ENCODE measurements around the gene HPS4.

DNA sequence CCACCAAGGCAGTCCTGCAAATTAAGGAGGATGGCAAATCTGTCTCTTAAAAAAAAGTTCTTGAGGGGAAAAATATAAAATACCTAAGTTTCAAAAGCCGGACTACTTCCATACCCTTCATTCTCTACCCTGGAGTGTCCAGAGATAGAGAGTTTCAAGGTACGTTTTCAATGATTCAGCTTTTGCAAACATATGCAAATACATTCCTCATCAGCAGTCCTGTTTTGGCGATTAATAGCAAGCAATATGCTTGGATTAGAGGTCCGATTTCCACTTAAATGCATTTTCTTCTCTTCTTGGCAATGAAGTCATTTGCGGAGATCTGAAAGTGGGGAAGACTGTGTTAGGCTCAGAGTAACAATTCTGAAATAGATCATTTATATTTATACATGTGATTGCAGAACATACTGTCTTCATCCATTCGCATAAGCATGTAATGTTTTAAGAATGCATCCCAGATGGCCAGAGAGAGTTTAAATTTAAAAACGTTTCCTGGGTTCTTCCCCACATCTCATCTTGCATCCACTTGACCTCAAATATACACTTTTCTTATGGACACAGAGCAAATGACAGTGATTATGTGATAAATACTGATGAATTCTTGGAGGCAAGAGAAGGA, 42.5 kb upstream of the HPS4 start:
- no peak for TF ChIP-seq CTCF (conservative IDR thresholded peaks at IDR 0.05; ENCODE audit: low read length)
- no peak for TF ChIP-seq EZH2phosphoT487 (IDR thresholded peaks at IDR 0.05; ENCODE audit: borderline replicate concordance)
